A549 (cell line): ENCODE measurements around the gene PGAP3. TPM values are rescaled to one million over a fixed set of nuclear protein-coding genes. Genes with fewer than 3 reads are reported as not detected.
A peak's percentile ranks its signal among the peaks of the same experiment; 100 is the strongest.

ENCODE experiments used
- ATAC-seq, 2 experiments: fragments of 200-7000 bp in 1 of 2; fragments of >200 bp in 1 of 2; cut with Nextera tagmentation in 1 of 2; cut with Tn5 transposase in 1 of 2; 3 replicates each; pipeline versions ENCODE4 v1.8.0 to v1.9.1; 2018 to 2020; ENCODE audit warnings: mild to moderate bottlenecking in 1 of 2, moderate library complexity in 1 of 2
- CTCF ChIA-PET: fragments of 300-600 bp; sonication (Branson Sonifier 250); formaldehyde crosslinking; extraction: SDS; loops from one replicate; lab custom pipeline; 2021; ENCODE audit warnings: antibody characterized with exemption, inconsistent platforms; lab: Yijun Ruan, JAX
- POLR2A ChIA-PET: fragments of 350-600 bp; formaldehyde crosslinking; extraction: SDS; loops from one replicate; lab custom pipeline; 2021; ENCODE audit warnings: antibody characterized with exemption, inconsistent platforms; lab: Yijun Ruan, JAX
- DNase-seq, 2 experiments: peaks; one replicate each; pipeline versions ENCODE4 v3.0.0 to v3.0.0-alpha.2; 2011 to 2016; ENCODE audit warnings: low read depth in 1 of 2, low spot score in 1 of 2
- FAIRE-seq: peaks from 2 replicates; lab custom pipeline; 2011; peaks lifted over from hg19 to GRCh38; lab: Jason Lieb, UNC
- H3K27ac ChIP-seq, 2 experiments: fragments of >200 bp; sonication (Bioruptor Twin); formaldehyde crosslinking; 3 replicates each; pipeline ENCODE4 v1.5.1; 2016 to 2017
- H3K4me1 ChIP-seq: fragments of >200 bp; sonication (Bioruptor Twin); formaldehyde crosslinking; 3 replicates; pipeline ENCODE4 v1.6.1; 2016
- H3K4me2 ChIP-seq: fragments of >200 bp; sonication (Bioruptor Twin); formaldehyde crosslinking; 3 replicates; pipeline ENCODE4 v1.6.1; 2016
- H3K4me3 ChIP-seq: fragments of >200 bp; sonication (Bioruptor Twin); formaldehyde crosslinking; 3 replicates; pipeline ENCODE4 v1.5.1; 2016
- H3K9me3 ChIP-seq: fragments of >200 bp; sonication (Bioruptor Twin); formaldehyde crosslinking; 3 replicates; pipeline ENCODE4 v1.6.1; 2016
- ATOH8 ChIP-seq: fragments of 250-450 bp; sonication (Bioruptor Pico); IDR thresholded peaks from 2 replicates; pipeline ENCODE4 v1.5.0; 2020; ENCODE audit warnings: low read depth, mild to moderate bottlenecking, moderate library complexity
- CBX8 ChIP-seq: fragments of 200-600 bp; sonication (generic); IDR thresholded peaks from 2 replicates; pipeline ENCODE4 v1.6.1; 2016
- CHD2 ChIP-seq: fragments of 150-350 bp; IDR thresholded peaks from 2 replicates; pipeline ENCODE4 v1.6.1; 2014; ENCODE audit warnings: low read length; ENCODE audit not compliant: partially characterized antibody
- CTCF ChIP-seq: fragments of >200 bp; sonication (Bioruptor Twin); formaldehyde crosslinking; IDR thresholded peaks from 3 replicates; pipeline ENCODE4 v1.5.1; 2016
- ELK1 ChIP-seq: fragments of 150-350 bp; IDR thresholded peaks from 2 replicates; pipeline ENCODE4 v1.6.1; 2014; ENCODE audit warnings: low read depth, mild to moderate bottlenecking, low read length
- ESRRA ChIP-seq: fragments of 150-350 bp; IDR thresholded peaks from 2 replicates; pipeline ENCODE4 v1.6.1; 2014; ENCODE audit warnings: mild to moderate bottlenecking, low read length, borderline replicate concordance
- FOXS1 ChIP-seq: fragments of 250-450 bp; sonication (Bioruptor Pico); IDR thresholded peaks from 2 replicates; pipeline ENCODE4 v1.5.0; 2020; ENCODE audit warnings: mild to moderate bottlenecking, moderate library complexity
- GATA3 ChIP-seq: IDR thresholded peaks from 2 replicates; pipeline ENCODE4 v1.6.1; 2012; ENCODE audit warnings: borderline replicate concordance
- KDM5A ChIP-seq: fragments of 200-600 bp; sonication (generic); IDR thresholded peaks from 2 replicates; pipeline ENCODE4 v1.6.1; 2016; ENCODE audit warnings: antibody characterized with exemption, mild to moderate bottlenecking
- MAX ChIP-seq: IDR thresholded peaks from 2 replicates; pipeline ENCODE4 v1.6.1; 2012
- MYC ChIP-seq: IDR thresholded peaks from 2 replicates; pipeline ENCODE4 v1.6.1; 2012; ENCODE audit warnings: mild to moderate bottlenecking, inconsistent platforms, low read length, improper control_type of control experiment, borderline replicate concordance
- NPAS2 ChIP-seq: fragments of 250-450 bp; sonication (Bioruptor Pico); IDR thresholded peaks from 2 replicates; pipeline ENCODE4 v1.8.0; 2022; ENCODE audit warnings: mild to moderate bottlenecking, moderate library complexity, borderline replicate concordance
- PBX3 ChIP-seq: IDR thresholded peaks from 2 replicates; pipeline ENCODE4 v1.6.1; 2012
- PHF8 ChIP-seq: fragments of 200-600 bp; sonication (generic); IDR thresholded peaks from 2 replicates; pipeline ENCODE4 v1.6.1; 2016; ENCODE audit warnings: low read depth, mild to moderate bottlenecking, antibody characterized with exemption, moderate library complexity, borderline replicate concordance
- POLR2AphosphoS2 ChIP-seq: conservative IDR thresholded peaks from 2 replicates; pipeline ENCODE4 v1.6.1; 2012; ENCODE audit warnings: low read length, improper control_type of control experiment, inconsistent platforms
- RCOR1 ChIP-seq: fragments of 150-350 bp; IDR thresholded peaks from 2 replicates; pipeline ENCODE4 v1.6.1; 2014; ENCODE audit warnings: antibody characterized with exemption, low read length, low read depth
- RNF2 ChIP-seq: fragments of 200-600 bp; sonication (generic); IDR thresholded peaks from 2 replicates; pipeline ENCODE4 v1.6.1; 2016; ENCODE audit warnings: low read depth, mild to moderate bottlenecking, antibody characterized with exemption, moderate library complexity, borderline replicate concordance
- TFCP2L1 ChIP-seq: fragments of 250-450 bp; sonication (Bioruptor Pico); IDR thresholded peaks from 2 replicates; pipeline ENCODE4 v1.5.0; 2021; ENCODE audit warnings: mild to moderate bottlenecking
- ZSCAN20 ChIP-seq: fragments of 250-450 bp; sonication (Bioruptor Pico); IDR thresholded peaks from 2 replicates; pipeline ENCODE4 v1.8.0; 2022; ENCODE audit warnings: mild to moderate bottlenecking, moderate library complexity
- WGBS: methylation state at CpG from one replicate; pipeline ENCODE4 v1.1.6; 2017; ENCODE audit errors: missing lambda C conversion rate; 5-methylcytosine and 5-hydroxymethylcytosine counted together
- polyA plus RNA-seq, 4 experiments: library from polyadenylated mRNA; depleted of rRNA in 3 of 4; stranded (reverse); fragments of >200 nt; fragmentation: RNase III in 1 of 4; extraction: RNeasy Plus Mini Kit Qiagen cat#74134 plus additional on column Dnase treatment in 1 of 4; gene quantifications; 2 replicates in 3 of 4; 3 replicates in 1 of 4; pipeline ENCODE4 v1.2.3, GENCODE V29; 2011 to 2017

PGAP3 gene
- polyA plus RNA-seq, 2 of the 4 experiments (the other 2 are of a cell fraction), result 7.3 to 8.5 TPM

GRCh38 chr17:39652587-39653315, 35.1 kb downstream of the PGAP3 start:
- no peaks in the 10 kb centered on the region for H3K9me3 ChIP-seq

More at GRCh38 chr17:39652587-39653315, 35.1 kb downstream of the PGAP3 start:
- WGBS, result 79% methylated on average over 7 of the region's 7 CpGs
- DNase-seq, result no peak
- Histone ChIP-seq H3K4me1 (no peaks in the 10 kb centered on the region), H3K4me3 (no peak overlapping the region), H3K27ac (no peak overlapping the region), H3K4me2 (no peak overlapping the region)
- CTCF ChIA-PET, result interaction anchor here (1.0 to 48.4 kb wide), 10 partner anchors 32 to 105 kb away, joined by 3 to 1581 read pairs (median 8); partner anchors contain the start of genes ERBB2, NEUROD2, PGAP3 and PNMT
- TF ChIP-seq FOXS1 (no peak), RCOR1 (no peak), ZSCAN20 (no peak), KDM5A (no peak), PBX3 (no peak), POLR2AphosphoS2 (no peak), CTCF (no peak), TFCP2L1 (CRISPR knock-in tag) (no peak), MAX (no peak), PHF8 (no peak), MYC (no peak), CHD2 (no peak), ATOH8 (CRISPR knock-in tag) (no peak), ELK1 (no peak), GATA3 (no peak), RNF2 (no peak), CBX8 (no peak), ESRRA (no peak), NPAS2 (no peak)
- peak; percentile 43 to 45 for ATAC-seq
- POLR2A ChIA-PET, result interaction anchor here (0.5 to 1.0 kb wide), 3 partner anchors 15 to 103 kb away, joined by 3 to 4 read pairs (median 3); partner anchors contain the start of gene ERBB2
- no peak for FAIRE-seq
